Measurements from ENCODE around the gene MREG. TPM values are rescaled to one million over a fixed set of nuclear protein-coding genes. Genes with fewer than 3 reads are reported as not detected.

Gene MREG
- 1 to 10 TPM; 4.9 to 7.3 TPM for total RNA-seq

- DNase-seq (ENCODE audit: low spot score in 2 of 2) (peak; percentile 82 to 88), ATAC-seq (peak; percentile 71 to 74)
- Mint-ChIP-seq H3K27ac (peak within 1 kb of the TSS; percentile 66 to 82), H3K9me3 (peaks cover 2 to 3% of the 10 kb centered on the region in 2 donors), H3K36me3 (peaks cover 0 to 5% of the 10 kb centered on the region in 2 donors)
Measured at GRCh38 chr2:216013080-216013909, at the start of gene MREG. TSS of gene MREG (minus strand) at chr2:216013551. CDS start at chr2:216013327, 224 bp downstream.

- peaks cover 8 to 12% of the 10 kb centered on the region in 2 donors for H3K36me3 Mint-ChIP-seq
- no peak for ATAC-seq
- no peak overlapping the region for H3K27ac Mint-ChIP-seq
- DNase-seq (ENCODE audit: low spot score in 2 of 2) = no peak
- H3K9me3 Mint-ChIP-seq = no peaks in the 10 kb centered on the region
Measured at GRCh38 chr2:216059233-216059834, 46.0 kb upstream of the MREG start.

GRCh38 chr2:216057688-216058193, 44.4 kb upstream of the MREG start:
- no peaks in the 10 kb centered on the region for H3K9me3 Mint-ChIP-seq
- DNase-seq (ENCODE audit: low spot score in 2 of 2) (peak; percentile 38 to 60), ATAC-seq (peak; percentile 88 to 93)
- H3K27ac Mint-ChIP-seq = peak overlapping the region; percentile 87 to 91
- H3K36me3 Mint-ChIP-seq = peaks cover 8 to 12% of the 10 kb centered on the region in 2 donors

GRCh38 chr2:216056739-216057138, 43.4 kb upstream of the MREG start:
- peaks cover 8 to 12% of the 10 kb centered on the region in 2 donors for H3K36me3 Mint-ChIP-seq
- H3K9me3 Mint-ChIP-seq = no peaks in the 10 kb centered on the region
- DNase-seq (ENCODE audit: low spot score in 2 of 2) (no peak), ATAC-seq (no peak)
- peak overlapping the region in 1 of 2 donors; percentile 26 for H3K27ac Mint-ChIP-seq

GRCh38 chr2:216055680-216056079, 42.3 kb upstream of the MREG start:
- Mint-ChIP-seq H3K36me3 (peaks cover 8 to 12% of the 10 kb centered on the region in 2 donors), H3K9me3 (no peaks in the 10 kb centered on the region), H3K27ac (peak overlapping the region; percentile 25 to 26)
- ATAC-seq (no peak), DNase-seq (ENCODE audit: low spot score in 2 of 2) (no peak)

GRCh38 chr2:216052420-216052819, 39.1 kb upstream of the MREG start:
- no peaks in the 10 kb centered on the region for H3K9me3 Mint-ChIP-seq
- DNase-seq (ENCODE audit: low spot score in 2 of 2) (no peak), ATAC-seq (no peak)
- no peak overlapping the region for H3K27ac Mint-ChIP-seq
- peaks cover 0 to 15% of the 10 kb centered on the region in 2 donors for H3K36me3 Mint-ChIP-seq

GRCh38 chr2:216051350-216051749, 38.0 kb upstream of the MREG start:
- ATAC-seq = no peak
- DNase-seq (ENCODE audit: low spot score in 2 of 2) = no peak
- no peak overlapping the region for H3K27ac Mint-ChIP-seq
- H3K36me3 Mint-ChIP-seq = peaks cover 0 to 15% of the 10 kb centered on the region in 2 donors
- H3K9me3 Mint-ChIP-seq = no peaks in the 10 kb centered on the region

GRCh38 chr2:216049452-216049851, 36.1 kb upstream of the MREG start:
- no peak overlapping the region for H3K27ac Mint-ChIP-seq
- DNase-seq (ENCODE audit: low spot score in 2 of 2) (no peak), ATAC-seq (no peak)
- no peaks in the 10 kb centered on the region for H3K9me3 Mint-ChIP-seq
- H3K36me3 Mint-ChIP-seq = peaks cover 0 to 7% of the 10 kb centered on the region in 2 donors

- Mint-ChIP-seq H3K36me3 (peaks cover 0 to 7% of the 10 kb centered on the region in 2 donors), H3K27ac (no peak overlapping the region), H3K9me3 (no peaks in the 10 kb centered on the region)
- ATAC-seq (no peak), DNase-seq (ENCODE audit: low spot score in 2 of 2) (no peak)
Measured at GRCh38 chr2:216047397-216047796, 34.0 kb upstream of the MREG start.

- peaks cover 0 to 2% of the 10 kb centered on the region in 2 donors for H3K36me3 Mint-ChIP-seq
- H3K27ac Mint-ChIP-seq = no peak overlapping the region
- DNase-seq (ENCODE audit: low spot score in 2 of 2) (no peak), ATAC-seq (peak in 1 of 2 donors; percentile 80)
- no peaks in the 10 kb centered on the region for H3K9me3 Mint-ChIP-seq
Measured at GRCh38 chr2:216044883-216045486, 31.6 kb upstream of the MREG start.

- Mint-ChIP-seq H3K9me3 (no peaks in the 10 kb centered on the region), H3K36me3 (no peaks in the 10 kb centered on the region), H3K27ac (no peak overlapping the region)
- no peak for ATAC-seq
- no peak for DNase-seq (ENCODE audit: low spot score in 2 of 2)
Measured at GRCh38 chr2:216043949-216044348, 30.6 kb upstream of the MREG start.

- Mint-ChIP-seq H3K9me3 (no peaks in the 10 kb centered on the region), H3K27ac (peak overlapping the region in 1 of 2 donors; percentile 52), H3K36me3 (no peaks in the 10 kb centered on the region)
- ATAC-seq (no peak), DNase-seq (ENCODE audit: low spot score in 2 of 2) (no peak)
Measured at GRCh38 chr2:216041438-216041837, 28.1 kb upstream of the MREG start.

- no peaks in the 10 kb centered on the region for H3K9me3 Mint-ChIP-seq
- H3K27ac Mint-ChIP-seq = no peak overlapping the region
- ATAC-seq = no peak
- H3K36me3 Mint-ChIP-seq = no peaks in the 10 kb centered on the region
- no peak for DNase-seq (ENCODE audit: low spot score in 2 of 2)
Measured at GRCh38 chr2:216039918-216040317, 26.6 kb upstream of the MREG start.

GRCh38 chr2:216034065-216034464, 20.7 kb upstream of the MREG start:
- ATAC-seq (peak in 1 of 2 donors; percentile 35), DNase-seq (ENCODE audit: low spot score in 2 of 2) (peak; percentile 65 to 89)
- Mint-ChIP-seq H3K36me3 (peaks cover 4 to 12% of the 10 kb centered on the region in 2 donors), H3K9me3 (no peaks in the 10 kb centered on the region), H3K27ac (no peak overlapping the region)

- no peaks in the 10 kb centered on the region for H3K9me3 Mint-ChIP-seq
- DNase-seq (ENCODE audit: low spot score in 2 of 2) (no peak), ATAC-seq (no peak)
- H3K36me3 Mint-ChIP-seq = peaks cover 4 to 12% of the 10 kb centered on the region in 2 donors
- no peak overlapping the region for H3K27ac Mint-ChIP-seq
Measured at GRCh38 chr2:216033403-216033802, 20.1 kb upstream of the MREG start.

GRCh38 chr2:216031960-216032689, 18.8 kb upstream of the MREG start:
- ATAC-seq (peak; percentile 90 to 95), DNase-seq (ENCODE audit: low spot score in 2 of 2) (no peak)
- Mint-ChIP-seq H3K9me3 (no peaks in the 10 kb centered on the region), H3K27ac (peak overlapping the region; percentile 79 to 97), H3K36me3 (peaks cover 4 to 12% of the 10 kb centered on the region in 2 donors)
